ENCODE measurements around the gene JUP.

GRCh38 chr17:41710472-41711090 lies 75.9 kb downstream of the JUP start:
- TF ChIP-seq, protein P1, sequence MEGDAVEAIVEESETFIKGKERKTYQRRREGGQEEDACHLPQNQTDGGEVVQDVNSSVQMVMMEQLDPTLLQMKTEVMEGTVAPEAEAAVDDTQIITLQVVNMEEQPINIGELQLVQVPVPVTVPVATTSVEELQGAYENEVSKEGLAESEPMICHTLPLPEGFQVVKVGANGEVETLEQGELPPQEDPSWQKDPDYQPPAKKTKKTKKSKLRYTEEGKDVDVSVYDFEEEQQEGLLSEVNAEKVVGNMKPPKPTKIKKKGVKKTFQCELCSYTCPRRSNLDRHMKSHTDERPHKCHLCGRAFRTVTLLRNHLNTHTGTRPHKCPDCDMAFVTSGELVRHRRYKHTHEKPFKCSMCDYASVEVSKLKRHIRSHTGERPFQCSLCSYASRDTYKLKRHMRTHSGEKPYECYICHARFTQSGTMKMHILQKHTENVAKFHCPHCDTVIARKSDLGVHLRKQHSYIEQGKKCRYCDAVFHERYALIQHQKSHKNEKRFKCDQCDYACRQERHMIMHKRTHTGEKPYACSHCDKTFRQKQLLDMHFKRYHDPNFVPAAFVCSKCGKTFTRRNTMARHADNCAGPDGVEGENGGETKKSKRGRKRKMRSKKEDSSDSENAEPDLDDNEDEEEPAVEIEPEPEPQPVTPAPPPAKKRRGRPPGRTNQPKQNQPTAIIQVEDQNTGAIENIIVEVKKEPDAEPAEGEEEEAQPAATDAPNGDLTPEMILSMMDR (IDR thresholded peaks at IDR 0.05): no peak
- TF ChIP-seq POLR2A (IDR thresholded peaks at IDR 0.05) (no peak), EP300 (IDR thresholded peaks at IDR 0.05) (no peak)
